OCI-LY1 (cell line): Measurements from ENCODE around the gene MEA1.

Experiments
- H2AFZ ChIP-seq: fragments of 200-600 bp; sonication (generic), shearing (Covaris generic); 2 replicates; pipeline ENCODE4 v1.6.0; 2014; ENCODE audit warnings: antibody characterized with exemption, mild to moderate bottlenecking, low read length
- H3F3A ChIP-seq: fragments of 200-600 bp; sonication (generic), shearing (Covaris generic); 2 replicates; pipeline ENCODE4 v1.6.0; 2014; ENCODE audit warnings: mild to moderate bottlenecking, antibody characterized with exemption, low read length, moderate library complexity; ENCODE audit not compliant: insufficient read depth
- H3K27ac ChIP-seq: fragments of 200-600 bp; sonication (generic); 2 replicates; pipeline ENCODE4 v1.5.1; 2014; ENCODE audit warnings: low read length, mixed run types, mild to moderate bottlenecking, low read depth; ENCODE audit not compliant: poor library complexity, severe bottlenecking
- H3K27me3 ChIP-seq: fragments of 200-600 bp; sonication (generic); 2 replicates; pipeline ENCODE4 v1.6.0; 2014; ENCODE audit warnings: antibody characterized with exemption, mild to moderate bottlenecking, low read length, moderate library complexity; ENCODE audit not compliant: insufficient read depth
- H3K36me3 ChIP-seq: fragments of 200-600 bp; sonication (generic); 2 replicates; pipeline ENCODE4 v1.6.1; 2014; ENCODE audit warnings: mild to moderate bottlenecking, antibody characterized with exemption, low read length, moderate library complexity, mixed read lengths; ENCODE audit not compliant: insufficient read depth
- H3K4me1 ChIP-seq: fragments of 200-600 bp; sonication (generic); 2 replicates; pipeline ENCODE4 v1.5.1; 2014; ENCODE audit warnings: mild to moderate bottlenecking, low read length, moderate library complexity; ENCODE audit not compliant: insufficient read depth, severe bottlenecking
- H3K4me2 ChIP-seq: fragments of 200-600 bp; sonication (generic), shearing (Covaris generic); 2 replicates; pipeline ENCODE4 v1.6.1; 2014; ENCODE audit warnings: low read length
- H3K4me3 ChIP-seq: fragments of 200-600 bp; sonication (generic); 2 replicates; pipeline ENCODE4 v1.5.1; 2014; ENCODE audit warnings: low read length, low read depth, mild to moderate bottlenecking, mixed read lengths; ENCODE audit not compliant: poor library complexity, severe bottlenecking
- H3K79me2 ChIP-seq: fragments of 200-600 bp; shearing (Covaris generic); 2 replicates; pipeline ENCODE4 v1.6.1; 2016; ENCODE audit warnings: mixed run types, low read length, mixed read lengths; ENCODE audit not compliant: insufficient read depth
- H3K9ac ChIP-seq: fragments of 200-600 bp; sonication (generic), shearing (Covaris generic); 2 replicates; pipeline ENCODE4 v1.6.1; 2014; ENCODE audit warnings: mild to moderate bottlenecking, low read length, mixed read lengths
- H3K9me2 ChIP-seq: fragments of 200-600 bp; sonication (generic), shearing (Covaris generic); 2 replicates; pipeline ENCODE4 v1.6.1; 2014; ENCODE audit warnings: low read depth, mild to moderate bottlenecking, low read length, mixed read lengths
- H3K9me3 ChIP-seq: fragments of 200-600 bp; shearing (Covaris generic); 2 replicates; pipeline ENCODE4 v1.6.1; 2014; ENCODE audit warnings: low read length, mixed read lengths
- H4K20me1 ChIP-seq: fragments of 200-600 bp; sonication (generic), shearing (Covaris generic); 2 replicates; pipeline ENCODE4 v1.6.0; 2016; ENCODE audit warnings: mild to moderate bottlenecking, low read length; ENCODE audit not compliant: insufficient read depth
- CTCF ChIP-seq: fragments of 200-600 bp; sonication (generic), shearing (Covaris generic); IDR thresholded peaks from 2 replicates; pipeline ENCODE4 v1.5.1; 2017; ENCODE audit warnings: mild to moderate bottlenecking, antibody characterized with exemption, low read length, moderate library complexity, mixed read lengths
- EZH2 ChIP-seq: fragments of 200-600 bp; sonication (generic), shearing (Covaris generic); IDR thresholded peaks from 2 replicates; pipeline ENCODE4 v1.8.0; 2017; ENCODE audit warnings: borderline replicate concordance, mixed run types, mild to moderate bottlenecking, antibody characterized with exemption, low read length, moderate library complexity, mixed read lengths

MEA1 gene

DNA sequence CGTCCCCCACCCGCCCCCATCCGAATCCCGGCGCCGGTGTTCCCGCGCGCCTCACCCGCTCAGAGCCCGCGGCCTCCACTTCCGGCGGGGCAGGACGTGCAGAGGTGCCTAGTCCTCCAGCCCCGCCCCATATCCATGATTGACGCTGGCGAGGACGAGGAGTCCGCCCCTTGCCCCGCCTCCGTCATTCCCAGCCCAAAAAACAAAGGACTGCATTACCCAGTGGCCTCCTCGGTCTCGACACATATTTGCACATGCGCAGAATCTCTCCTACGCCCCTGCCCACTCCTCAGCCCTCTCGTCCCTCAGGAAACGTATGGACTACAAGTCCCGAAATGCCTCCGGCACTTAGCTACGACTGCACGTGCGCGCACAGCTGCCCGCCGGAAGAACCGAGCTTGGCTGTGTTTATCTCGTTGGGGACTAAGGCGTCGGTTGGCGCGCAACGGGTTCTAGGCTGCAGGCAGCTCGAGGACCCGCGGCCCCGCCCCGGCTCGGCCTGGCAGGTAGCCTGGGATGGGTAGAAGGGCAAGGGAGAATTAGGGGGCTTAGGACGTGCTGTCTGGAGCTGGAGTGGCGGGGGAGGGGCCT is at the start of gene MEA1, which contains the start of gene KLHDC3:
Gene MEA1 (minus strand): TSS at position 104 of the 591 bp plus-strand sequence. CDS start 133 bp downstream, outside the sequence.
Gene KLHDC3 (plus strand): TSS at position 407 of the 591 bp plus-strand sequence. CDS start 2,944 bp downstream, outside the sequence.
- H3F3A ChIP-seq, result no peaks in the 10 kb centered on the region
- H3K4me1 ChIP-seq, result peaks cover 23% of the 10 kb centered on the region
- peaks cover 10% of the 10 kb centered on the region; the same call in 1 of the 2 replicates for H3K79me2 ChIP-seq
- H3K4me2 ChIP-seq, result peak within 1 kb of the TSS; percentile 87
- TF ChIP-seq CTCF (no peak), EZH2 (no peak)
- H3K27ac ChIP-seq, result peak within 1 kb of the TSS; percentile 29
- no peaks in the 10 kb centered on the region for H3K9me2 ChIP-seq
- H3K4me3 ChIP-seq, result peak within 1 kb of the TSS; percentile 75
- H4K20me1 ChIP-seq, result no peaks in the 10 kb centered on the region
- no peak within 1 kb of the TSS for H2AFZ ChIP-seq
- H3K36me3 ChIP-seq, result peaks cover 53% of the 10 kb centered on the region
- H3K9ac ChIP-seq, result peak within 1 kb of the TSS; percentile 89
- no peaks in the 10 kb centered on the region for H3K9me3 ChIP-seq
- H3K27me3 ChIP-seq, result no peaks in the 10 kb centered on the region

DNA sequence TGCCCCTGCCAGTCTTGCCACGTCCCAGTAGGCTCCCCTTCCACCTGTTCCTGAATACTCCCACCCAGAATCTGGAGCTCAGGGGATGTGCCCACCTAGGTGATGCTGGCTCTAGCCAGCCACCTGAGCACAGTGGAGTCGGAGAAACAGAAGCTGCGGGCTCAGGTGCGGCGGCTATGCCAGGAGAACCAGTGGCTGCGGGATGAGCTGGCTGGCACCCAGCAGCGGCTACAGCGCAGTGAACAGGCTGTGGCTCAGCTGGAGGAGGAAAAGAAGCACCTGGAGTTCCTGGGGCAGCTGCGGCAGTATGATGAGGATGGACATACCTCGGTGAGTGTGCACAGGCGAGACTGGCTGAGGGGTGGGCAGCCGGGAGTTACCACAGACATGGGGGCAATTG is 49.1 kb upstream of the MEA1 start:
- no peak overlapping the region for H3K4me2 ChIP-seq
- H3F3A ChIP-seq, result no peaks in the 10 kb centered on the region
- H3K27ac ChIP-seq, result no peak overlapping the region
- no peaks in the 10 kb centered on the region for H3K9me2 ChIP-seq
- peaks cover 1% of the 10 kb centered on the region; the same call in 1 of the 2 replicates for H3K36me3 ChIP-seq
- H4K20me1 ChIP-seq, result no peaks in the 10 kb centered on the region
- peaks cover 19% of the 10 kb centered on the region for H3K4me1 ChIP-seq
- TF ChIP-seq EZH2 (no peak), CTCF (no peak)
- peaks cover 12% of the 10 kb centered on the region for H3K79me2 ChIP-seq
- no peaks in the 10 kb centered on the region for H3K9me3 ChIP-seq
- H3K9ac ChIP-seq, result no peak overlapping the region
- no peak overlapping the region for H3K4me3 ChIP-seq
- H2AFZ ChIP-seq, result no peak overlapping the region
- no peaks in the 10 kb centered on the region for H3K27me3 ChIP-seq

GRCh38 chr6:43061861-43062260 is 48.1 kb upstream of the MEA1 start:
- no peaks in the 10 kb centered on the region for H3K27me3 ChIP-seq
- no peaks in the 10 kb centered on the region for H3K9me2 ChIP-seq
- H3K4me1 ChIP-seq, result peaks cover 20% of the 10 kb centered on the region

More at GRCh38 chr6:43061861-43062260, 48.1 kb upstream of the MEA1 start:
- Histone ChIP-seq H3K4me2 (no peak overlapping the region), H3K9me3 (no peaks in the 10 kb centered on the region), H3K36me3 (peaks cover 5% of the 10 kb centered on the region; the same call in 1 of the 2 replicates), H3K4me3 (no peak overlapping the region), H4K20me1 (no peaks in the 10 kb centered on the region), H3F3A (no peaks in the 10 kb centered on the region), H3K27ac (no peak overlapping the region), H3K9ac (no peak overlapping the region), H2AFZ (no peak overlapping the region), H3K79me2 (peaks cover 12% of the 10 kb centered on the region)
- TF ChIP-seq EZH2, result no peak
- TF ChIP-seq CTCF, result no peak
